GM18517 (cell line): ENCODE results near the gene DYDC2.
"Not testable (repeated sequence)": the region's sequence is repeated elsewhere in the genome, so short reads cannot be mapped to it uniquely, and the experiment has no call there.

Experiments
- ATAC-seq: cut with Tn5 transposase; IDR thresholded peaks from one replicate; pipeline ENCODE4 v1.9.1; 2021; ENCODE audit warnings: mild to moderate bottlenecking, moderate library complexity; ENCODE audit not compliant: unreplicated experiment

Gene DYDC2

GRCh38 chr10:80411681-80412220 is 55.2 kb downstream of the DYDC2 start:
- no peak for ATAC-seq

GRCh38 chr10:80412486-80412885 is 55.9 kb downstream of the DYDC2 start:
- no peak for ATAC-seq

- no peak for ATAC-seq
Observed at GRCh38 chr10:80413271-80413996, 56.9 kb downstream of the DYDC2 start.

- no peak for ATAC-seq
Observed at GRCh38 chr10:80414142-80414895, 57.7 kb downstream of the DYDC2 start.

- no peak for ATAC-seq
Observed at GRCh38 chr10:80415734-80416478, 59.3 kb downstream of the DYDC2 start.

GRCh38 chr10:80416479-80417098 is 60.0 kb downstream of the DYDC2 start:
- no peak for ATAC-seq

GRCh38 chr10:80417256-80417655 is 60.7 kb downstream of the DYDC2 start:
- ATAC-seq, result not testable (repeated sequence)
